WERI-Rb-1 (cell line): ENCODE results near the gene RCOR3.

ENCODE experiments used
- DNase-seq: peaks from one replicate; pipeline ENCODE4 v3.0.0-alpha.2; 2020
- H3K27ac ChIP-seq: fragments of 250-450 bp; sonication (Bioruptor Pico); 2 replicates; pipeline ENCODE4 v1.5.1; 2020; ENCODE audit warnings: mild to moderate bottlenecking, moderate library complexity
- H3K27me3 ChIP-seq: fragments of 250-450 bp; sonication (Bioruptor Pico); 2 replicates; pipeline ENCODE4 v1.5.1; 2021; ENCODE audit warnings: mild to moderate bottlenecking, low read depth, moderate library complexity; ENCODE audit not compliant: insufficient read depth, severe bottlenecking
- H3K36me3 ChIP-seq: fragments of 250-450 bp; sonication (Bioruptor Pico); 2 replicates; pipeline ENCODE4 v1.5.1; 2020; ENCODE audit warnings: mild to moderate bottlenecking, moderate library complexity
- H3K4me3 ChIP-seq: 2 replicates; pipeline ENCODE4 v1.5.1; 2011; ENCODE audit warnings: low read depth, mild to moderate bottlenecking, control low read depth, low read length
- H3K9me3 ChIP-seq: fragments of 250-450 bp; sonication (Bioruptor Pico); 2 replicates; pipeline ENCODE4 v1.5.1; 2021; ENCODE audit warnings: mild to moderate bottlenecking, moderate library complexity; ENCODE audit not compliant: severe bottlenecking
- TF ChIP-seq, protein P1 (sequence below): IDR thresholded peaks from 2 replicates; pipeline ENCODE4 v1.5.1; 2011; ENCODE audit warnings: low read depth, mild to moderate bottlenecking, control low read depth, inconsistent platforms, low read length

Gene RCOR3

DNA sequence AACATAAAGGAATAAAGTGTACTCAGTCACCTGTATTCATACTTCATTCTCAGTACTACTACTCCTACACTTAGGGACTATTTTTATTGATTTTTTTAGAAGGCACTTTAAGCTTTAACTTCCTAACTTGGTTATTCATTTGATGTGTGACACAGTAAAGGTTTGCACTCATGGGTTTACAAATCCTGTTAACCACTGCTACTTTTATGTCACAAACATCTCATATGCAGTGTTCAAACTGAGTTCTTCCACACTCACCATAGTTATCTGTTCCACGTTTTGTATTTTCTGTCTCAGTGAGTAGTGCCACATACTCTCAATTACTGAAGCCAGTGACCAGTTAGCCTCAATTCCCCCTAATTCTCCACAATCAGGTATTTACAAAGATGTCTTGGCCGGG, 33.2 kb downstream of the RCOR3 start:
- 0 out of 2 replicates have a peak overlapping the region, but pooled peaks have one; percentile 5 for H3K27ac ChIP-seq
- DNase-seq: no peak
- H3K9me3 ChIP-seq: no peaks in the 10 kb centered on the region
- TF ChIP-seq, protein P1, sequence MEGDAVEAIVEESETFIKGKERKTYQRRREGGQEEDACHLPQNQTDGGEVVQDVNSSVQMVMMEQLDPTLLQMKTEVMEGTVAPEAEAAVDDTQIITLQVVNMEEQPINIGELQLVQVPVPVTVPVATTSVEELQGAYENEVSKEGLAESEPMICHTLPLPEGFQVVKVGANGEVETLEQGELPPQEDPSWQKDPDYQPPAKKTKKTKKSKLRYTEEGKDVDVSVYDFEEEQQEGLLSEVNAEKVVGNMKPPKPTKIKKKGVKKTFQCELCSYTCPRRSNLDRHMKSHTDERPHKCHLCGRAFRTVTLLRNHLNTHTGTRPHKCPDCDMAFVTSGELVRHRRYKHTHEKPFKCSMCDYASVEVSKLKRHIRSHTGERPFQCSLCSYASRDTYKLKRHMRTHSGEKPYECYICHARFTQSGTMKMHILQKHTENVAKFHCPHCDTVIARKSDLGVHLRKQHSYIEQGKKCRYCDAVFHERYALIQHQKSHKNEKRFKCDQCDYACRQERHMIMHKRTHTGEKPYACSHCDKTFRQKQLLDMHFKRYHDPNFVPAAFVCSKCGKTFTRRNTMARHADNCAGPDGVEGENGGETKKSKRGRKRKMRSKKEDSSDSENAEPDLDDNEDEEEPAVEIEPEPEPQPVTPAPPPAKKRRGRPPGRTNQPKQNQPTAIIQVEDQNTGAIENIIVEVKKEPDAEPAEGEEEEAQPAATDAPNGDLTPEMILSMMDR: no peak
- peaks cover 89% of the 10 kb centered on the region for H3K36me3 ChIP-seq
- no peaks in the 10 kb centered on the region for H3K27me3 ChIP-seq
- H3K4me3 ChIP-seq: no peak overlapping the region

DNA sequence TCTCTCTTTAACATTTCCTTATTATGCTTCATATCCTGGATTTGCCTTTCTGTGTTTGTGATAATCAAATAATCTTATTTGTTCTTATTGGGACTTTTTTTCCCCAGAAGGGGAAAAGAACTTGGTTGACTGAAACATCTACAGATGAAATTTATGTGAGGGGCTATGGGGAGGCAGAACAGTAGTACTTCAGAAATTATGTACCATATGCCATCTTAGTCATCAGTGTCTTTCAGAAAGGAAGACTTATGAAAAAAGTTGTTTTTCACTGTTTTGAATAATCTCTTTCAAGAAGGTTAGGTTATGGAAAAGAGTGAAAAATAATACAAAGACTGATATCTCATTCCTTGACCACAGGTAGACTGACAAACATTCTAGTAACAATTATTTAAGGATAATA, 37.2 kb downstream of the RCOR3 start:
- Histone ChIP-seq H3K27ac (no peak overlapping the region), H3K4me3 (no peak overlapping the region), H3K36me3 (peaks cover 64% of the 10 kb centered on the region), H3K9me3 (no peaks in the 10 kb centered on the region), H3K27me3 (no peaks in the 10 kb centered on the region)
- TF ChIP-seq, protein P1: no peak
- DNase-seq: no peak

DNA sequence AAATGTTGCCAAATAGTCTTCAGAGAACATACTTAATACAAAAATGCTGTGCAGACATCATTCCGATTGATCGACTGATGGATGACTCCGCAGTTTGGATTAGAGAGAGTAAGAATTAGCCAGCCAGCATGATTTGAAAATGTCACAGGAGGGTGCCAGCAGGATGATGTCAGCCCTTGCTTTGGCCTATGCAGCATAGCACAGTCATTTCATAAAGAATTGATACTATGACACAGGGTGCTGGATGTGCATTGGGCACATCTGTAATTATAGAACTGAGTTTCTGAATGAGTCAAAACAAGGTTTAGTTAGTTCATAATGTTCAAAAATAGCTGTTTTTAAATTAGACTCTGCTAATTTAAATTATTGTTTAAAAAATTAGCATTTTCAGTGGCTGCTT, 45.9 kb downstream of the RCOR3 start:
- peaks cover 35% of the 10 kb centered on the region for H3K36me3 ChIP-seq

DNA sequence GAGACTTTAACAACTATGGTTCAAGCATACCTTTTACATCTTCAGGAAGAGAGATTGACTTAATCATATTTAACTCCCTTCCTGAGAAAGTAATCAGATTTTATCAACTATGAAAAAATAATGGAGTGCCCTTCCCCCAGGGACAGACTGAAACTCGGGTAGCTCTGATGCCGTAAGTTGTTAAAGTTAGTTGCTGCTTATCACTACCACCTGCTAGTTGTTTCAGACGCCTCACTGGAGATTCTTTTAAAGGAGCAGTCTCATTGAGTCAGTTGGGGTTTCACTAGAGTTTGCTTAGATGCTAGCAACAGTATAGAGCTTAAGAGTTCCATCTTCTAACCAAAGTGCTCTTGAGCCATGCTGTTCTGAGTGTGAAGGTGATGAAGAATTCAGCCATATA, 50.5 kb downstream of the RCOR3 start:
- TF ChIP-seq, protein P1: no peak
- no peak overlapping the region for H3K4me3 ChIP-seq
- H3K36me3 ChIP-seq: peaks cover 42% of the 10 kb centered on the region
- H3K27ac ChIP-seq: no peak overlapping the region
- H3K9me3 ChIP-seq: no peaks in the 10 kb centered on the region
- DNase-seq: no peak
- no peaks in the 10 kb centered on the region for H3K27me3 ChIP-seq

More for the DNA sequence above, 45.9 kb downstream of the RCOR3 start:
- Histone ChIP-seq H3K27ac (no peak overlapping the region), H3K27me3 (no peaks in the 10 kb centered on the region), H3K4me3 (no peak overlapping the region), H3K9me3 (no peaks in the 10 kb centered on the region)
- TF ChIP-seq, protein P1: no peak
- DNase-seq: no peak

DNA sequence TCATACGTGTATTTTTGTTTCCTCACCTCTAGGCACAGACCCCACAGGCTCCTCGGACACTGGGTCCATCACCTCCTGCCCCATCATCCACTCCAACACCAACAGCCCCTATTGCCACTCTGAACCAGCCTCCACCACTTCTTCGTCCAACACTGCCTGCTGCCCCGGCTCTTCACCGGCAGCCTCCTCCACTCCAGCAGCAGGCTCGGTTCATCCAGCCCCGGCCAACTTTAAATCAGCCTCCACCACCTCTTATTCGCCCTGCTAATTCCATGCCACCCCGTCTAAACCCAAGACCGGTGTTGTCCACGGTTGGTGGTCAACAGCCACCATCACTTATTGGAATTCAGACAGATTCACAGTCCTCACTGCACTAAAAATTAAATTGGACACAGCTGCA, 54.2 kb downstream of the RCOR3 start:
- Histone ChIP-seq H3K4me3 (no peak overlapping the region), H3K27ac (no peak overlapping the region), H3K9me3 (no peaks in the 10 kb centered on the region), H3K27me3 (no peaks in the 10 kb centered on the region), H3K36me3 (peaks cover 36% of the 10 kb centered on the region)
- DNase-seq: no peak
- TF ChIP-seq, protein P1: no peak

DNA sequence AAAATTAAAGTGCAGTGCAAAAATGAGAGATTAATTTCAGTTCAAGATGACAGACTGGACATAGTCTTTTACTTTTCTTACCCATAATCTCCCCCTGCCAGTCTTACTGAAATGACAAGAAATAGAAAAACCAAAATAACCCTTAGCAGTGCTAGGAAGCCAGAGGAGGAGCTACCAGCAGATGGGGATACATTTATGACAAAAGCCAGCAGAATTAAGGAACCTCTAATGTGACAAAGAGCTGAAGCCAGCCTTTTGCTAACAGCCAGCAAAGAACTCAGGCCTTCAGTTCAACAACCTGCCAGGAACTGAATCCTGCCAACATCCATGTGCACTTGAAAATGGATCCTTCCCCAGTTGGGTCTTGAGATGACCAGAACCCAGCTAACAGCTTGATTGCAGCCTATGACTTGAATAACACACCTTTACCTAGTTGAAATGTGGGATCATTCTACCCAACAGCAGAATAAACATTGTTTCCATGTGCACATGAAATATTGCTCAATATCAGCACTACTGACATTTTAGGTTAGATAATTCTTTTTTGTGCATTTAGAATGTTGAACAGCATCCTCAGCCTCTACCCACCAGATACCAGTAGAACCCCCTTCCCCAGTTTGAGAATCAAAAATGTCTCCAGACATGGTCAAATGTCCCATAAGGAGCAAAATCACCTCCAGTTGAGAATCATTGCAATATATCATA, 59.6 kb downstream of the RCOR3 start:
- Histone ChIP-seq H3K27ac (no peak overlapping the region), H3K36me3 (peaks cover 19% of the 10 kb centered on the region), H3K27me3 (no peaks in the 10 kb centered on the region), H3K9me3 (no peaks in the 10 kb centered on the region), H3K4me3 (no peak overlapping the region)
- no peak for DNase-seq
- TF ChIP-seq, protein P1: no peak
